Measurements from ENCODE around the gene SLC1A7.

SLC1A7 gene

DNA sequence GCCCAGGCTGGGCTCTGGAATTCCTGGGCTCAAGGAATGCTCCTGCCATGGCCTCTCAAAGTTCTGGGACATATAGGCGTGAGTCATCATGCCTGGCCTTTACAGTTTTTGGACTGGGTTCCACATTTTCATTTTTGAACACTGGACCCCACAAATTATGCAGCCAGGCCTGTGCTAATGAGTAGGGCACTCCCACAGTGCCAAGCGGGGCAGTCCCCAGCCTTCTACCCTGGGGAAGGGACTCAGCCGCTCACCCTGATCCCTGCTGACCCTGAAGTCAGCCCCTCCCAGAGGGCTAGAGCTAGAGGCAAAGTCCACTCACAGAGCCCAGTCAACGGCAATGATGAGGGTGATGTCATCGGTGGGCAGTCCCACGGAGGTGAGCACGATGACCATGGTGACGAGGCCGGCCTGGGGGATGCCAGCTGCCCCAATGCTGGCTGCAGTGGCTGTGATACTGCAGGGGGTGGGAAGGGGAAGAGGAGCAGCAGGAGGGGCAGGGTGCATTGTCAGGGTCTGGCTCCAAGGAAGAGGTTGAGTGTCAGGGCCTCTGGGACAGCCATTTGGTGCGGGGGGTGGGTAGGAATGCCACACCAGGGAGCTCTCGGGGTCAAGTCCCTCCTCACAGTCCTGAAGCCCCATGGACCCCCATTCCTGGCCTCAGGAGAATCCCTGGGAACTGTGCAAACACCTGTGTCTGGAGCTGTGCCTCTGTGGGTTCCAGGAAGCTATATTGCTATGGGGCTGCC, 52.8 kb downstream of the SLC1A7 start:
- DNase-seq, result no peak

GRCh38 chr1:53088616-53089300, 53.7 kb downstream of the SLC1A7 start:
- DNase-seq, result no peak

DNA sequence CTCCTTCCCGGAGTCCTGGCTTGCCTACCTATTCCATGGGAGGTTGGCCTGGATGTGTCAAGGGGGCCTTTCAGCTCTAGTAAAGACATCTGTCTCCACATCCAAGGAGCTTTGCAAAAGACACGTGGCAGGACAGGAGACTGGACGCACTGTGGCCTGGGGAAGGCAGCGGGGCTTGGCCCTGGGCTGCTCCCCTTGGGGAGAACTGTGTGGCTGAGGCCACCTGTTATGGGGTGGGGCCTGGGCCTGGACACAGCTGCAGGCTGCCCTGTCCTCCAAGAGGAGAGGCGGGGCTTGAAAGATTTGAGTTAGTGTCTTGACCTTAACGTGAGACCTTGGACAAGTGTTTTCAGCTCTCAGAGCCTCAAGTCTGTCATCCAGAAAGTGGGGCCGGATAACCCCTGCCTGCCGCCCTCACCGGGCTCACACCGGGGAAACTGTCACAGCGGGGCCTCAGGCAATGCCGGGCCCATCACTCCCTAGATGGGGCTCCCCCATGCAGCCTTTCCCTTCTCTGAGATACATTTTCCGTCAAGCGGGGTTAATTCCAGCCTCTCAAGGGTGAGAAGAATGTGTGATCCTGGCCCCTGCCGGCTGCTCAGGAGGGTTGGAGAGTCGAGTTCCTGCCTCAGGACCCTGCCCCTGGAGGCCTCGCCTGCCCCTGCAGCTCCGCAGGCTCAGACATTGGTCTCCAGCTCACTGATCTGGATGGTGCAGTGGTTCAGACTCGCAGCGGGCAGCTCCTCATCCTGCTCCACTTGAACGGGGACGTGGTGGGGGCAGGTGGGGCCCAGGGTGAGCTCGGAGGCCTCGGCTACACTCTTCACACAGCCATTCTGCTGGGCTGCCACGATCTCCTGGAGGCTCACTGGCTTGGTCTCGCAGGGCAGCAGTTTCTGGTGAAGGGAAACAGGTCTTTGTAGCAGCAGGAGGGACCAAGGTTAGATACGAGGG, 54.8 kb downstream of the SLC1A7 start:
- no peak for DNase-seq

DNA sequence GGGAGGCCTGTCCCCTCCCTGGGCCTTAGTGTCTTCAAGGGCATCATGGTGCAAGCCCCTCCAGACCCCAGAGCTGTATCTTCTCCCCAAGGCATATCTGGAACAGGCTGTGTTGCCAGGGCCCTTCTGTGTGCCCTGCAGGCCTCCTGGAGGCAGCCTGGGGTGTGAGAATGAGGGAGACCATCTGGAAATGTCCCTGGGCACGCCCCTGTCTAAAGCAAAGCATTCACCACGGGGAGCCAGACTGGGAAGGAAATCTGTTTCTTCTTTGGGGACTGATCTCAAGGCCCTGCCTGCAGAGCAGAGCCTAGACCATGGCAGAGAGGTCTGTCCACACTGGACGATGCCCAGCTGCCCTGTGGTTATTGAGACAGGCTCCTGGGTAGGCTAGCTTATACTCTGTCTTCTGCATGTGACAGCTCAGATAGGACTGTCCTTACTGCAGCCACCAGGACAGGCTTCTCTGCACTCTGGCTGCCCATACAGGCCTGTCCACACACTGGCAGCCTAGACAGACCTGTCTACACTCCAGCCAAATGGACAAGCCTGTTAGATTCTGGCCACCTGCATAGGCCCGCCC, 55.9 kb downstream of the SLC1A7 start:
- no peak for DNase-seq

DNA sequence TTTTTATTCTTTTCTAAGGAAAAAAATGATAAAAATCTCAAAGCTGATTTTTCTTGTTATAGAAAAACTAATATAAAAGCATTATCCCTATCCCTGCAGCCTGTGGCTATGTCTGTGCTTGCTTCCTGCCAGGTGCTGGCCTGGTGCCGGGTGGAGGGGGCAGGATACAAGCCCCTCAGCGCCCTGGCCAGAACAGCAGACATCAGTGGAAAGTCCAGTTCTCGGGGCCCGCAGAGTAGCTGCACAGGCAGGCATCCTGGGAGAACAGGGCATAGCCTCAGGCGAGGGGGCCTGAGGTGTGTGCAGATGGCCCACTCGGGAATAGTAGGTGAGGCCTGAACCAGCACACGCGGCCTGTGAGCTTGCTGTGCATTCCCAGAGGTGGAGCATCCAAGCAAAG, 57.0 kb downstream of the SLC1A7 start:
- no peak for DNase-seq

GRCh38 chr1:53084589-53084971, 57.9 kb downstream of the SLC1A7 start:
- no peak for DNase-seq

DNA sequence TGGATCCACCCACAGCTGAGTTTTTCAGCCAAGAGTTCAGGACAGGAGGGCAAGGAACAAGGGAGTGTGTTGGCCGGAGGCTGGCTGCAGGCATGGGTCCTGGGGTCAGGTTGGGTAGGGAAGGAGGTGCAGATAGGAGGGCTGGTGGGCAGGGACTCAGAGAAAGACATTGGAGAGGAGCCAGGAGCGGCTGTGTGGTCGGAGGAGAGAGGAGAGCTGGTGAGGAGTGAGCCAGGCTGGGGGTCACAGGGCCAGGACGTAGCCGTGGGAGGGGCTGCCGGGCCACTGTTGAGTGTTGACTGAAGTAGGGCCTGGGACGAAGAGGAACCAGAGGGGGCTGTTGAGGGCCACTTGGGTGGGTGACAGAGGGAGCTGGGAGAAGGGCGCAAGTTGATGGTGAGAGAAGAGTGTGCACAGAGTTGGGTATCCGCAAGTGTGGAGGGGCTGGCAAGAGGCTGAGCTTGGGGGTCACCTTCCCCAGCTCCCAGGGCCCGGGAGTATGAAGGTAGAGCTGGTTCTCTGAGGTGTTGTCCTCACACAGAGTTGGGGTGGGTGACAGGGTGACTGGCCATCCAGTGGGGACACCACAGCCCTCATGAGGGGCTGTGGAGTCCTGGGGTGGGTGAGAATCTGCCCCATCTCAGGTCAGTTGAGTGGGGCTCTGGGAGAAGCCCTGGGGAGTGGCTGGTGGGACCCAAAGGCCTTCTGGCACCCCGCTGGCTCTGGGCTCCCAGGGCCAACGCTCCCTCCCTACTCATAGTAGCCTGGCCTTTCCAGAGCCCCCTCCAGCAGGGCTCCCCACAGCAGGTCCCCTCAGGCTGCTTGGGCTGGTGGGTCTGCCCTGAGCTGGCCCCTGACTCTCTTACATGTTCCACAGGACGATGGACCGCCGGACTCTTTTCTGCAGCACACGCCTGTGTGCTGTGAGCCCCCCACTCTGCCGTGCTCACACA, 58.5 kb downstream of the SLC1A7 start:
- no peak for DNase-seq

- DNase-seq, result no peak
Measured at GRCh38 chr1:53082826-53083455, 59.5 kb downstream of the SLC1A7 start.

DNA sequence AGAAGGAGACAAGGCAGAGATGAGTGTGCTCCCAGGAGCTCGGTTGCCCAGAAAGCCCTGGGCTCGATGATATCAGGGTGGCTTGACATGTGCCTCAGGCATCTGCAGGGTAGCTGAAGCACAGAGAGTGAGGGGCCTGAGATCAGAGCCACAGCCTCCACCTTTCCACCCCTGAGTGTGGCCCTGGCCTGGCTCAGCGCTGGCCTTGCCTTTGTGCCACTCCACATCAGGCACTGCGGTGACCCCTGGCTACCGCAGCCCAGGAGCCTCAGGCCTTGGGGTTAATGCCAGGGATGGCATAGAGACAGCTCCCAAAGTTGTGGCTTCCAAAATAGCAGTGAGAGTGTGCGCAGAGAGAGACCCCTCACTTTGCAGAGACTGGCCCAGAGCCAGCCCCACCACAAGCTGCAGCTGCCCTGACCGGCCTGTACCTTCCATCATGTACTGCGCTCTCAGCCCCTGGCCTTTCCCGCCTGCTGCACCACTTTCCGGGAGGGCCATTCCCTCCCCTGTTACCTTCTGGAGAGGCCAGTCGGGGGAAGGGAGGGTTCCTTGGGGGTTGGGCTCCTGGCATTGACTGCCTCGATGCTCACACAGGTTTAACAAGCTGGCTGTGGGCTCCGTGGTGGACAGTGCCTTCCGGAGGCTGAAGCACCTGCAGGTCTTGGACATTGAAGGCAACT, 60.9 kb downstream of the SLC1A7 start:
- no peak for DNase-seq

DNA sequence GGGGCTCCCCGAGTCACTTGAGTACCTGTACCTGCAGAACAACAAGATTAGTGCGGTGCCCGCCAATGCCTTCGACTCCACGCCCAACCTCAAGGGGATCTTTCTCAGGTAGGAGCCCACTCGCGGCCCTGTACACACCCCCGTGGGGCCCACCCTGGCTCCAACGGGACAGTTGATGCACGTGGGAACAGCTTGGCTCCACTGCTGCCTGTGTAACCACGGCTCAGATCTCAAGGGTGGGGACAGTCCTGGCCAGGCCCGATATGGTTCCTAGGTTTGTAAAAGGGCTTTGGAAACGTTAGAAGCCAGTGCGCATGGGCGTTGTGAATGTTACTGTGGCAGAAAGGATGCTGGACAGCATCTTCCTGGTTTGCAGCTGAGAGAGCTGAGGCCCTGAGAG, 61.7 kb downstream of the SLC1A7 start:
- no peak for DNase-seq

- DNase-seq, result no peak
Measured at GRCh38 chr1:53080041-53080440, 62.4 kb downstream of the SLC1A7 start.

DNA sequence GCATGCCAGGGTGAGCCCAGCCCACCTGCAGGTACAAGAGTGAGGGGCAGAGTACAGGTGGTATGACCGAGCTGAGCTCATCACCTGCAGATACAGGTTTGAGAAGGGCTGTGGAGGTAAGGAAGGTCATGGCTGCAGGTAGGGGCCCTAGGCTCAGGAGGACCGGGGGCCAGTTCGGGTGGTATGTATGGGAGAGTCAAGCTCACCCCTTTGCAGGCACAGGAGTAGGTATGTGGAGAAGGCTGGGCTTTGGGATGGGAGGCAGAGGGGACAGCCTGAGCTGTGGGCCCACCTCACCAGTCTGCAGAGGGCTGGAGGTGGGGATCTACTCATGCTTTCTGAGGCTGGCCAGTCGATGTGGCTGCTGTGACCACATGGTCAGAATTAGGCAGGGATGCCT, 63.2 kb downstream of the SLC1A7 start:
- DNase-seq, result no peak

GRCh38 chr1:53078333-53079101, 63.9 kb downstream of the SLC1A7 start:
- no peak for DNase-seq

GRCh38 chr1:53077599-53077965, 64.9 kb downstream of the SLC1A7 start:
- no peak for DNase-seq

DNA sequence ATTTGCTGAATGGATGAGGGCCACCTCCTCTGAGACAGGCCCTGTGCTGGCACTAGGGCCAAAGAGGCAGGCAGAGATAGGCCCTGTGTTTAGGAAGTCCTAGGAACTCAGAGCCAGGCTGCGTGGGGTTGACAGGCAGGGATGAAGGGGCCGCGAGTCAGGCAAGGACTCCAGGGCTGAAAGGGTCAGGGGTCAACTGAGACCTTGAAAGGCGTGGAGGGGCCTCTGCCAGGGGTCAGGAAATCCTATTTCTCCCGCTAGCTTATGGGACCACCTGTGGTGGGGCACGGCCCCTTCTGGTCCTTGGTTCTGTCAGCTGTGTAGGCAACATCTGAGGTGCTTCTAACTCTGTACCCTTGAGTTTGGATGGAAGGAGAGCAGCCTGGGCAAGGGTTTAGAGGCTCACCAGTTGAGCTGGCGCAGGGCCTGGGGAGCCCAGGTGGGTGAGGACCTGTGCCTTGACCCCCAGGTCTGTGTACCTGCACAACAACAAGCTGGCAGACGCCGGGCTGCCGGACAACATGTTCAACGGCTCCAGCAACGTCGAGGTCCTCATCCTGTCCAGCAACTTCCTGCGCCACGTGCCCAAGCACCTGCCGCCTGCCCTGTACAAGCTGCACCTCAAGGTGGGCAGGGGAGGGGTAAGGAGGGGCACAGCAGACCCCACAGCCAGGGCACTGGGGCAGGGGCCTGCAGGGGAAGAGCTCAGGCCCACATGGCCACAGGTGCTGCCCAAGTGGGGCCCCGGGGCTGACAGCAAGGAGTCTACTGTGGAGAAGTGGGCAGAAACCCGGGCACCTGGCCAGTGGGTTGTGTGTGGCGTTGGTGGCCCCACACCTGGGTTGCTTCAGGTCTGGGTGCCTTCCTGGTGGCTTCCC, 65.5 kb downstream of the SLC1A7 start:
- DNase-seq, result no peak

DNA sequence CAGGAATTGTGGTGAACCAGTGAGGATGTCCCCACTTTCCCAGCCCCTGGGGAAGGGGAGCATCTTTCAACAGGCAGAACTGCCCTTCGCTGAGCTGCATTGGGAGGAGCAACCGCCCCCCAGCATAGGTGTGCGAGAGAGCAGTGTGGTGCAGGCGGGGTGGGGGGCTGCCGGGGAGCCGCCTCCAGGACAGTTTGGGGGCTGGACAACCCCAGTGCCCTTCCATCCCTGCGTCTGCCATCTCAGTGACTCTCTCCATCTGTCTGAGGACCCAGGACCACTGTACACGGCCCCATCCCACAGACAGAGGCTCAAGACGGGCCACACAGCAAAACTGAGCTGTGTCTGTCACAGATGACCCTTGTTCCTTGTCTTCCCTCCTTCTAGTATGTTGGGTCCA, 66.3 kb downstream of the SLC1A7 start:
- no peak for DNase-seq

DNA sequence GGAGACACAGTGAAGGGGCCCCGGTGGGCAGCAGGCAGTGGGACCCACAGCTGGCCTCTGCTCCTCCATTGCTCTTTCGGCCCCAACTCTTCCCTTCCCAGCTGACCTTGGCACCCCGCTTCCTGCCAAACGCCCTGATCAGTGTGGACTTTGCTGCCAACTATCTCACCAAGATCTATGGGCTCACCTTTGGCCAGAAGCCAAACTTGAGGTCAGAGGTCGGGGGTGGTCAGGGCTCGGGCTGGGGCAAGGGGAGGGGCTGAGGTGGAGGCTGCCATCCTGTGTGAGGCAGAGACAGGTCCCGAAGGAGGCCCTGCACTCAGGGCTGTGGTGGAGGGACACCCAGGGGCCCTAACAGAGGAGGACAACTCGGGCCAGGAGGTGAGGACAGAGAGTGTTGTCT, 66.7 kb downstream of the SLC1A7 start:
- DNase-seq, result no peak

- no peak for DNase-seq
Measured at GRCh38 chr1:53075206-53075605, 67.2 kb downstream of the SLC1A7 start.
